GM19193 (cell line): ENCODE measurements around the gene LINGO1.

Source experiments
- POLR2A ChIP-seq: IDR thresholded peaks from 4 replicates; pipeline ENCODE4 v1.6.1; 2011; ENCODE audit not compliant: insufficient read depth, insufficient read length; ENCODE audit errors: extremely low read depth

The LINGO1 gene

GRCh38 chr15:77627067-77627466, 5.6 kb downstream of the LINGO1 start:
- TF ChIP-seq POLR2A, result no peak

DNA sequence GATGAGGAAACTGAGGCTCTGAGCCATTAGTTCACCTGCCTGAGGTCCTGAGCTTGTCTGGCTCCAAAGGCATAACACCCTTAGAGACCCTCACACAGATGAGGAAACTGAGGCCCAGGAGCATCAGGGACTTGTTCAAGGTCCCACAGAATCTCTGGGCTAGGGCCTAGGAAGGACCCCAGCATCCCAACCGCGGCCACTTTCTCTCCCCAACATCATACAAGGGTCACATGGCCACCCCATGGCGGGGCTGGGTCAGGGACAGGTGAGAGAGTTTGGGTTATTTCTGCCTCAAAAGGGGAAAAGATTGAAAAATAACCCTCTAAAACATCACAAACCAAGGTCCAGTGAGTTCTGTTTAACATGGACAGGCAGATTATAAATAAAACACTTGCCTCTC, 6.7 kb downstream of the LINGO1 start:
- no peak for TF ChIP-seq POLR2A

DNA sequence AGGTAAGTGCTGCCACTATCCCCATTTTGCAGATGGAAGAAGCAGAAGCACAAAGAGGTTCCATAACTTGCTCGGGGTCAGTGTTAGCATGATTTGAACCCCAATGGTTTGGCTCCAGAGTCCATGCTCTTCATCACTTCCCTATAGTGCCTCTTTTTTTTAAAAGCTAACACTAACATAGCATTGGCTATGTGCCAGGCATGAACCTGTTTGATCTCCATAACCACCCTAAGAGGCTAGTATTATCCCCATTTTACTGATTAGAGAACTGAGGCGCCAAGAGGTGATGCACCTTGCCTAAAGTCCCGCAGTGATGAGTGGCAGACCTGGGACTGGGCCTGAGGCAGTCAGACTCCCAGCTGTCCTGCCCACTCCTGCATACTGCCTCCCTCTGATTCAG, 7.3 kb downstream of the LINGO1 start:
- TF ChIP-seq POLR2A, result no peak

DNA sequence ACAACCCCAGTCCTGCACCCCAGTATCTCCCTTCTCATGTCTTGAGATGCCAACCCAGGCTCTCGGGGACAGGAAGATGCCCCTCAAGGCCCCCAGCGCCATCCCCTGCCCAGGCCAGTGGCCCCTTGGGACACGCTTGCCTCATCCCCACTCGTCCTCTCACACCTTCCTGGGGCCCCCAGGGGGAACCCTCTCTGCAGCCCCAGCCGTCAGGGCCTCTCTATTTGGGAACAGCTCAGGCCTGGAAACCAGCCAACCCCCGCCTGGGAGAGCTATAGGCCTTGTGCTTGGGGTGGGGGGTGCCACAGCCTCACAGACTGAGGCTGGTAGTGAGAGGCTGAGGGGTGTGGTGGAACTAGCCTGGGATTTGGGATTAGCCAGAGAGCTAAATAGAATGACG, 7.8 kb downstream of the LINGO1 start:
- no peak for TF ChIP-seq POLR2A

- TF ChIP-seq POLR2A, result no peak
These were observed 8.8 kb downstream of the LINGO1 start for GRCh38 chr15:77623755-77624524.

DNA sequence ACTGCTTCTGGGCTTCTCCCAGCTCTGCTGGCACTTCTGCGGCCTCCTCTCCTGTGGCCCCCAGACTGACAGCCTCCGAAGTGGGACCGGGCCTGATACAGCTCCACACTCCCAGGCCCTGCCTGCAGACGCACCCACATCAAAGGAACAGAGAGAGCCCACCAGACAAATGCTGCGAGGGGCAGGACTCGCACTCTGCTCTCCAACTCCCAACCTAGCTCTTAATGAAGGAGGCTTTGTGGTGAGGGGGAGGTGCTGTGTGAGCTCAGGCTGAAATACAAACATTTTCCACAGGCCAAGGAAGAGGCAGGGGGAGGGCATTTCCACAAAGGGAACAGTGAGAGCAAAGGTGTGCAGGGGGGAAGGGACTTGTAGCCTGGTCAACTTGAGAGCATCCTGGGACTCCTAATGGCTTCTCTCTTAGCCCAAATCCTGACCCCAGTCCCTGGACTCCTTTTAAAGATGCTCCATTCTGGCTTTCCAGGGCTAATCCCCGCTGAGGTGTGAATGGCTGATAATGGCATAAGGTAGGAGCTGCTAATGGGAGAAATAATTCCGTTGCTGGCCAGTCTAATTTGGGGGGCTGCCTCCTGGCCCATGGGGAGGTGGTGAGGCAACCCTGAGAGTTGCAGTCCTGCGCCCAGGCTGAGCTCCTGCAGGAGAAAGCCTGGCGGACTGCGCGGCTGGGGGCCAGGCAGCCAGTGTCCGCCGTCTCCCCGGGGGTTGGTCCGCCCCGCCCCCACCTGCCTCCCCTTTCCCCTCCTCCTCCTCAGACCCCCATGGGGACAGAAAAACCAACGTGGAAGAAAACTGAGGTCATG, 9.6 kb downstream of the LINGO1 start:
- no peak for TF ChIP-seq POLR2A

GRCh38 chr15:77622209-77622933, 10.3 kb downstream of the LINGO1 start:
- TF ChIP-seq POLR2A, result no peak

DNA sequence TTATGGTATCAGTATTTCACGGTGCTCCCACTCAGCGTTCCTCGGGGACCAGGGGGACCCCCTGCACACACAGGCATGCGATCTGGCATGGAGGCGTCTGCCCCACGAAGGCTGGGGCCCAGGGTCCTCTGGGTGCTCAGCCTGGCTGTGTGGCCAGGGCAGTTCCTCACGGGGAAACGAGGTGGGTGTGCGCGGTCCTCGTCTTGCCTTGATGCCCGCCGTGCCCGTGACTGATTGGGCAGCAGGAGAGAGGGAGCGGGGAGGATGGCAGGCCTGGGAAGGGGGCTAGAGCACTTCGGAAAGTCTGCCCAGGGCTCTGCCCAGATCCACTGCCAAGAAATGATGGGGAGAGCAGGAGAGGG, 10.9 kb downstream of the LINGO1 start:
- no peak for TF ChIP-seq POLR2A

- no peak for TF ChIP-seq POLR2A
These were observed 11.6 kb downstream of the LINGO1 start for GRCh38 chr15:77620960-77621647.

DNA sequence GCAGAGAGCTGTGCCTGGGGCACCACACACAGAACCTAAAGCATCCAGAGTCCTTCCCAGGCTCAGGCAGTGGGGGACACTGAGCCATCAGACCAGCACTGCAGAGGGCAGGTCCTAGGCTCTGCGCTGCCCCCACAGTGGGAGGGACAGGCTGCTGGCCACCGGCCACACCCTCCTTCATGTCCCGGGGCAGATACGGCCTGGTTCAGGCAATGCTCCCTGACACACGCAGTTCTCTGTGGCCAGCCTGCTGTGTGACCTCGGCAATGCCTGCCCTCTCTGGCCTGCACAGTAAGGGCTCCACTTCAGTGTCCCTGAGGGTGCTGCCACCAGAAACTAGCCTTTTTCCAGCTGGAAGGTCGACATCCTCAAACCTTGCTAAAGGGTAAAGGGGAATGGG, 12.4 kb downstream of the LINGO1 start:
- TF ChIP-seq POLR2A, result no peak

GRCh38 chr15:77619883-77620282, 12.8 kb downstream of the LINGO1 start:
- no peak for TF ChIP-seq POLR2A

- no peak for TF ChIP-seq POLR2A
These were observed 15.1 kb downstream of the LINGO1 start for GRCh38 chr15:77617476-77618230.

DNA sequence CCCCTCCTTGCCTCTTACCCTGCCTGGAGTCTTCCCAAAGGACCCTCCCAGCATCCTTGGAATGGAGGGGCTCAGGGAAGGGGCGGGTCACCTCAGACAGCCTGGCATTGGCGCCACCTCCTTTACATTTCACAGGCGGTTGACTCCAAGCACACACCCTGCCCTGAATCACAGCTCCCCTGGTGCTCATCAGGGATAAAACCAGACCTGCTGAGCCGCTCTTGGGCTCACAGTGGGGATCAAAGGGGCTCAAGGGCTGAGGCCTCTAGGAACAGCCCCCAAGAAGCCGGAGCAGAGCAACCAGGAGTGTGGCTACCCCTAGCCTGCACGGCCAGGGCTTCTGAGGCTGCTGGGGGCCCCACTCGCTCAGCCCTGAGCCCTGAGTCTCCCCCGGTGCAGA, 16.6 kb downstream of the LINGO1 start:
- no peak for TF ChIP-seq POLR2A

- no peak for TF ChIP-seq POLR2A
These were observed 17.2 kb downstream of the LINGO1 start for GRCh38 chr15:77615472-77615871.
